MM.1S (cell line): Measurements from ENCODE around the gene GPR143.

Experiments
- CTCF ChIP-seq: fragments of 300-600 bp; sonication (generic); IDR thresholded peaks from 2 replicates; pipeline ENCODE4 v1.5.1; 2016; ENCODE audit warnings: antibody characterized with exemption, low read length, mixed read lengths
- EZH2 ChIP-seq: fragments of 300-600 bp; sonication (generic); optimal IDR thresholded peaks from 2 replicates; pipeline ENCODE3; 2017; ENCODE audit warnings: low read depth, mild to moderate bottlenecking, antibody characterized with exemption, low read length, mixed read lengths
- EZH2phosphoT487 ChIP-seq: fragments of 300-600 bp; sonication (generic); IDR thresholded peaks from 2 replicates; pipeline ENCODE4 v1.6.1; 2018; ENCODE audit warnings: antibody characterized with exemption, low read length

DNA sequence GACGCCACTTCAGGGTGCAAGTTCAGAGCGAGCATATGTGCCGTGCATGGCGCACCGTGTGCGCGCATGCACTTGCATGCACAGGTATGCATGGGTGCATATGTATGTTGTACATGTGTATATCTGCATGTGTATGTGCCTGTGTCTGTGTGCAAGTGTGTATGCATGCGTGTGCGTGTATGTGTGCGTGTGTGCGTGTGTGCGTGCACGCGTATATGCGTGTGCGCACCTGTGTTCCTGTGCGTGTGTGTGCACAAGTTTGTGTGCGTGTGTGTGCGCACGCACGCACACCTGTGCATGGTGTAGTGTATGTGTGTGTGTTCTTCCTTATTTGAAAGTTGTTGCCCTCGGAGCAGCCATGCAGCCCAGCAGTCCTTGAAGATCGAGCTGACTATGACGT, 76.8 kb downstream of the GPR143 start:
- no peak for TF ChIP-seq CTCF
- TF ChIP-seq EZH2phosphoT487, result no peak
- no peak for TF ChIP-seq EZH2
